Esophagus mucosa (tissue), 1 donor: ENCODE measurements around the gene PRRG2. TPM values are rescaled to one million over a fixed set of nuclear protein-coding genes. Genes with fewer than 3 reads are reported as not detected.

Experiments
- ATAC-seq: fragments of 200-7000 bp; cut with Tn5 transposase; one replicate; pipeline ENCODE4 v1.9.1; 2020
- total RNA-seq: library from RNA; stranded (reverse); gene quantifications from one replicate; pipeline ENCODE4 v1.2.4, GENCODE V29; 2023
- donor health status: DM: yes; HTN: yes; CAD: no.

Gene PRRG2
- total RNA-seq: 13.2 TPM

DNA sequence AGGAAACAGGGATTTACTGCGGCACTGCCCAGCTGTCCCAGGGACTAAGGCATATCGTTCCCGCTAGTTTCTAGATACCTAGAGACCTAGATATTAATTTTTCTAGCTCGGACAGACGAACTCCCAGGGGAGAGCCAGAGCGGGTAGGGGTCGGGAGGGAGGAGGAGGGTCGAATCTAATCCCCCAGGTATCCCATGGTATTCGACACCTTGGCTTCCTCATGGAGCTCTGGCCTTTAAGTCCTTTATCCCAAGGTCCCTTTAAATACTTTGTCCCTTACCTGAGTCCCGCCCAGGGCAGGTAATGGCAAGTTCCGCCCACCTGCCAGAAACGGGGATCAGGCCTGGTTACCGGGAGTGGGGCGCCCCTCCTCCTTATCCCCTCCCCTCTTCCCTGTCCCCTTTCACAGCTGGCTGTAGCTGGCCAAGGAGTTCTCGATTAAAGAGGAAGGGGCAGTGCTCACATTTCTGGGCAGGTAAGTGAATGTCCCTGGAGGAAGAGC lies at the start of gene PRRG2:
Gene PRRG2 (plus strand): TSS at position 310 of the 502 bp plus-strand sequence. CDS start 1,904 bp downstream, outside the sequence.
- peak; percentile 58 for ATAC-seq

DNA sequence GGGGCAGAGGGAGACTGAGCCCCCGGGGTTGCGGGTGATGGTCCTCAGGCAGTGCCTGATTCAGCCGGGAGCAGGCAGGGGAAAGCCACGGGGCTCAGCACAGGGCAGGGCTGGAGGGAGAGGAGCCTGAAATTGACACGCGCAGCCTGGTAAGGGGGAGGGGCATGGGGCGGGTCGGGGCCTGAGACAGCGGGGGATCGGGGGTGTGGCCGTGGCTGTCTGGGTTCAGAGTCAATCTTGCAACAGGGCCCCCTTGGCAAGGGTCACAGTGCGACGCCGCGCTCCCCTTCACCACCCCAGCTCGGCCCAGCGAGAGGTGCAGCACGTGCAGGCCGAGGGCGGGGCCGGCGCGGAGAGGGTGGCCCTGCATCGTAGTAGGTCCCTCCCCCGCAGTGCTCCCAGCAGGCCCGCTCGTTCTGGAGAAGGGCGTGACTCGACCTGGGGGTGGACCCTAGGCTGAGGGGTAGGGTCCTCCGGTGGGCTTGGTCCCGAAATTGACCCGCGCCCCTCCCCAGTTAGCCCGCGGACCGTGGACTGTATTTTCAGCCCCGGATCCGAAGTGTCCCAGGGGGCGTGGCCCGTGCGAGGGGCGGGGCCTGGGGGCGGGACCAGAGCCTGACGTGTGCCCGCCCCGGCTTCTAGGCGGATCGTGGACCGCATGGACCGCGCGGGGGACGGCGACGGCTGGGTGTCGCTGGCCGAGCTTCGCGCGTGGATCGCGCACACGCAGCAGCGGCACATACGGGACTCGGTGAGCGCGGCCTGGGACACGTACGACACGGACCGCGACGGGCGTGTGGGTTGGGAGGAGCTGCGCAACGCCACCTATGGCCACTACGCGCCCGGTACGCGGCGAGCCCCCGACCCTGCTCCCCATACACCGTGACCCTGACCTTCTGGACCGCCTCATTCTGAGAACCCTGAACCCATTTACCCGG lies 47.3 kb upstream of the PRRG2 start:
- ATAC-seq: peak; percentile 87

DNA sequence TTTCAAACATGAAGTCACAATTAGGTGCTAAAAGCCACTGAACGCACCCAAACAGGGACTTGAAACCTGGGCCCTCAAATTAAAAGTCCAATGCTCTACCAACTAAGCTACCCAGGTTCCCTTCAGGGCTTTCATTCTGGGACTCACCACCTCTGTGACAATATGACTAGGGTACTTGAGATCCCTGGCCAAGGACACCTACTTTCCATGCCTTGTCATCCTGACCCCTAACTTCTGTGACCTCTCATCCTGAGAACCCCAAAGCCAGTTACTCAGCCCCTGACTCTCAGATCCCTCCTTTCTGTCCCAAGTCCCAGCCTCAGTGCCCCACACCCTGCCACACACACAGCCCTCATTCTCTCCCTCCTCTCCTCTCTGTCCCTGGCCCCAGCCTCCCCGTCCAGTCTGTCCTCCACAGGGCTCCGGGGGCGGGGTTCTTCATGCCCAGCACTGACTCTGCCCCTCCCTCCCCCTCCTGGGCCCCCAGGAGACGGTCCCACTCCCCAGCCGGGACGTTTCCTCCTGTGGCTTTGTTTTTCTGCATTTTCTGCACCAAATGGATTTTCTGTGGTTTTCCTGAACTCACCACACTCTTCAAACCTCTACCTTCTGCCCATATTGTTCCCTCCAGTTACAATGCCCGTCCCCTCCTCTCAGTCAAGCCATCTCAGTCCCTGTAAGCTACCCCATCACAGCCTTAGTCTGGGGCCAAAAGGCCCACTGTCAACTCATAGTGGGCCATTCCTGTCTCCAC lies 46.3 kb upstream of the PRRG2 start:
- ATAC-seq: no peak

DNA sequence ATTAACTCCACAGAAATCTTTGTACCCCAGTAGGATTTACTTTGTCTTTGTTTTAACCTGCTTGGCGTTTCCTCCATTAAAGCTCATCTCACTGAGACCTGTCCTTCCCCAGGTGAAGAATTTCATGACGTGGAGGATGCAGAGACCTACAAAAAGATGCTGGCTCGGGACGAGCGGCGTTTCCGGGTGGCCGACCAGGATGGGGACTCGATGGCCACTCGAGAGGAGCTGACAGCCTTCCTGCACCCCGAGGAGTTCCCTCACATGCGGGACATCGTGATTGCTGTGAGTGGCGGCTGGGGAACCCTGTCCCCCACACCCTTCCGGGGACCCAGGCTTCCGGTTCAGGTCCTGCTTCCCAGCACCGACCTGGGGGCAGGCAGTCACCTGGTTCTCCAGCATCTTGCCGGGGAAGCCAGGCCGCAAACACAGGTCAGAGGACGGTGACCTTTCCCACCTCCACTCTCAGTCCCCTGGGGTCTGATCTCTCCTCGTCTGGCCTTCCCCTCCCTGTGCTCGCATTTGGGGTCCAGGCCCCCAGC lies 44.1 kb upstream of the PRRG2 start:
- no peak for ATAC-seq

DNA sequence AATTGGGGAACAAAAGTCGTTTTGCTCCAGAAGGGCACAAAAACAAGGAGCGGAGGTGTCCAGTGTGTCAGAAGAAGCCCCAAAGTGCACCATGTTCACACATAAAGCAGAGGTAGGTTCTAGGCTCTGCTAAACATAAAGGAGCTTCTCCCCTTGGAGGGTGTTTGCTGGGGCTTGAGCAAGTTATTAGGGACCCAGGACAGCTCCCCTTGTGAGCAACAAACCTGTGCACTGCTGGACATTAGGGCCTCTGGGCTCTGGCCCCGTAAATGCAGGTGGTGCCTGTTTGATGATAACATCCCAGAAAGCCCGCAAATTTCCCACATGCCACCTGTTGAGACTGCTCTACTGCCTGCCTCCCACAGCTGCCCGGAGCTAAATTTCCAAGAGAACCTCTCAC lies 42.5 kb upstream of the PRRG2 start:
- no peak for ATAC-seq

DNA sequence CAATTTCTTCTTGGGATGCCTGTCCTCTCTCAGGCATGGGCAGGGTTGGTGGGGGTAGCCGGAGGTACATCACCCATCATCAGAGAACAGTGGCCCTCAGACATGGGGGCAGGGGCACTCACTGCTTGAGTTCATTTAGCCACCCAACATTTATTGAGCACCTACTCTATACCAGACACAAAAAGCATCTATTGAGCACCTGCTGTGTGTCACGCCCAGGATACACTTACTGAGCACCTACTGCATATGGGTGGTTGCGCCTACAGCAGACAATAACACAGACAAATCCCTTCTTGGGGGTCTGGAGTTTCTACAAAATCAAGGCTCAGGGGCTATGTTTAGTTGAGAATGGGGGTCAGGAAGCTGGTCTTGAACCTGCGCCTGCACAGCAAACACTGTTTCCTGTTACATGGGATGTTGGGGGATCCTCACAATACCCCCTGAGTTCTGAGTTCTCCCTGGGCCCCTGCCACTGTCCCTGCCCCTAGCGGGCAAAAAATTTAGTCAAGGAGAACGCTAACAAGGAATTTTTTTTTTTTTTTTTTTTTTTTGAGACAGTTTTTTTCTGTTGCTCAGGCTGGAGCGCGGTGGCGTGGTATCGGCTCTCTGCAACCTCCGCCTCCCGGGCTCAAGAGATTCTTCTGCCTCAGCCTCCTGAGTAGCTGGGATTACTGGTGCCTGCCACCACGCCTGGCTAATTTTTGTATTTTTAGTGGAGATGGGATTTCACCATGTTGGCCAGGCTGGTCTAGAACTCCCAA lies 41.7 kb upstream of the PRRG2 start:
- ATAC-seq: no peak

DNA sequence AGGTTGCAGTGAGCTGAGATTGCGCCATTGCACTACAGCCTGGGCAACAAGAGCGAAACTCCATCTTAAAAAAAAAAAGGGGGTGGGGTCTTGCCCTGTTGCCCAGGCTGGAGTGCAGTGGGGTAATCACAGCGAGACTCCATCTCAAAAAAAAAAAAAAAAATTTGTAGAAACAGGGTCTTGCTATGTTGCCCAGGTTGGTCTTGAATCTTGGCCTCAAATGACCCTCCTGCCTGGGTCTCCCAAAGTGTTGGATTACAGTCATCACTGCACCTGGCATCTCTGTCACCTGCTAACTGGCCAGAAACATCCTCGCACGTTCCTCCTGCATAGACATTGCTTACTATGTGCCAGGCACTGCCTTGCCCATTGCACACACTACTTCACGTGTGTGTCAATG lies 39.2 kb upstream of the PRRG2 start:
- ATAC-seq: no peak

DNA sequence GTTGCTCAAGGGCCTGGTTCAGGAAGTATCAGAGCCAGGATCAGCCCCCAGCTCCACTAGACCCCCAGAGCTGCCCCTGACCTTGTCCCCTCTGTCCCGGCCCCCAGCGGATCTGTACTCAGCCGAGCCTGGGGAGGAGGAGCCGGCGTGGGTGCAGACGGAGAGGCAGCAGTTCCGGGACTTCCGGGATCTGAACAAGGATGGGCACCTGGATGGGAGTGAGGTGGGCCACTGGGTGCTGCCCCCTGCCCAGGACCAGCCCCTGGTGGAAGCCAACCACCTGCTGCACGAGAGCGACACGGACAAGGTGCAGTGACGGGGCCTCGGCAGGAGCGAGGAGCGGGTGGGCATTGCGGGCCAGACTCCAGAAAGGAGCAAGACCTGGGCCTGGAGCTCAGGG lies 38.7 kb upstream of the PRRG2 start:
- no peak for ATAC-seq

DNA sequence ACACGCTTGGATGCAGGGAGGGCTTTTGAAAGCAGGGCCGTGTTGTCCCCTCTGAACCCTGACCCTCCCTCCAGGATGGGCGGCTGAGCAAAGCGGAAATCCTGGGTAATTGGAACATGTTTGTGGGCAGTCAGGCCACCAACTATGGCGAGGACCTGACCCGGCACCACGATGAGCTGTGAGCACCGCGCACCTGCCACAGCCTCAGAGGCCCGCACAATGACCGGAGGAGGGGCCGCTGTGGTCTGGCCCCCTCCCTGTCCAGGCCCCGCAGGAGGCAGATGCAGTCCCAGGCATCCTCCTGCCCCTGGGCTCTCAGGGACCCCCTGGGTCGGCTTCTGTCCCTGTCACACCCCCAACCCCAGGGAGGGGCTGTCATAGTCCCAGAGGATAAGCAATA lies 38.1 kb upstream of the PRRG2 start:
- peak; percentile 26 for ATAC-seq

DNA sequence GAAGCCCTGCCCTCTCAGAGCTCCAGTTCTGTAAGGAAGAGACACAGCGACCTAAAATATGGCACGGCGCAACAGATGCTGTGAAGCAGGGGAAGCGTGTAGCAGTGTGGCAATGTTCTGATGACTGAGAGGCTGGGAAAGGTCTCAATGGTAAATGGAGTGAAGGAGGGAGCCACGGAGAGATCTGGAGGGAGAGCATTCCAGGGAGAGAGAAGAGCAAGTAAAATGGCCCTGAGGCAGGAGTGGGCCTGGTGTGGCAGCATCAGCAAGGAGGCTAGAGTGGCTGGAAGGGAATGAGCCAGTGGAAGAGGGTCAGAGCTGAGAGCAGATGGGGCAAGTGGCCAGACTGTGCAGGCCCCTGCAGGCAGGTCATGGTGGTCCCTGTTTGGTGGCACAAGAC lies 37.0 kb upstream of the PRRG2 start:
- ATAC-seq: no peak

DNA sequence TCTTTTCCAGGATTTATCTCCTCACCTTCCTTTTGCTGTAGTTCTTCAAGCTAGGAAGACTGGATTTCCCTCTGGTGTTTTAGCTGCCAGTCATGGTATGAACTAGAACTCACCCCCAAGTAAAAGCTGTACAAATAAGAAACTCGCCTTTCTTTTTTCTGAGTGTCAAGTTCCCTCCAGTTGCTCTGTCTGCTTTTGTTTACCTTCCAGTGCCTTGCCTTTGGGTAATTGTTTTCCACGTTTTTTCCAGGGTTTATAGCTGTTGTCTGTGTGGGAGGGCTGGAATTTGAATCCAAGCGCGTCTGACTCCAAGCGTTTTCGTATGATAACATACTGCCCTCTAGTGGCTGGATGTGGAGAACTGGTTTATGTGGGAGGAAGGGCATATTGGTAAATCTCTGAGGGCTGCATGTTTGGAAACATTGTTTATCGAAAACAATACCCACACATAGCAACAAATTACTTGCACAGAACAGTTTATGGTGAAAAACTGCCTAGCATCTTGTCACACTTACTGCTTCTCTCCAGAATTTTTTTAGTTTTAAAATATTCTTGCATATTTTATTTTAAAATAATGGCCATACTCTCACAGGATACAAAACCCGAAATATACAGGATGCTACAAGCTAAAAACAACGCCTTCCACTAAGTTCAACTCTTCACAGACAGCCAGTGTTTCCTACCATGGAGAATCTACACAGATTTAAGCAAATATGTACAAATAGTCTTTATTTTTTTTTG lies 34.1 kb upstream of the PRRG2 start:
- peak; percentile 68 for ATAC-seq

DNA sequence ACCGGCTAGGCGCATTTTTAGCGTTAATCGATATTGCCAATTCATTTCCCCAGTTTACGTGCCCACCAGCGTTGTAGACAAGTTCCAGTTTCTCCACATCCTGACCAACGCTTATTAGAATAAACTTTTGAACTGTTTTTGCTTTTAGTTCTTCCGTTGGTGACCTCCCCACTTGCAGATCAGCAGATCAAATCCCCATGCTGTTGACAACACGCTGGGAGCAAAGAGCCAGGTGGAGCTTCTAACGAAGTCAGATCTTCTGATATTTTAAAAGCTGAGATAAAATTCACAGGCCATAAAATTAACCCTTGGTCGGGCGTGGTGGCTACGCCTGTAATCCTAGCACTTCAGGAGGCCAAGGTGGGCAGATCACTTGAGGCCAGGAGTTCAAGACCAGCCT lies 32.1 kb upstream of the PRRG2 start:
- ATAC-seq: no peak

DNA sequence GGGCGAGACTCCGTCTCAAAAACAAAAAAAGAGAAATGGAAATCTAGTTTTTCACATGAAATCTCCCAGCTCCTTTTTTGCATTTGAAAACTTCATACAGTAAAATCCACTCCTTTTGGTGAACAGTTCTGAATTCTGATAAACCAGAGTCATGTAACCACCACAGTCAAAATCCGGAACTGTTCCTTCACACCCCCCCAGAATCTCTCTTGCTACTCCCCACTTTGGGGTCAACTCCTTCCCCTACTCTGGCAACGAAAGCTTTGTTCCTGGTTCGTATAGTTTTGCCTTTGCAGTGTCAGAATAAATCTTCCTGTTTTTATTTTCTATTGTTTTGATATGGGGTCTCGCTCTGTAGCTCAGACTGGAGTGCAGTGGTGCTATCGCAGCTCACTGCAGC lies 29.6 kb upstream of the PRRG2 start:
- no peak for ATAC-seq

DNA sequence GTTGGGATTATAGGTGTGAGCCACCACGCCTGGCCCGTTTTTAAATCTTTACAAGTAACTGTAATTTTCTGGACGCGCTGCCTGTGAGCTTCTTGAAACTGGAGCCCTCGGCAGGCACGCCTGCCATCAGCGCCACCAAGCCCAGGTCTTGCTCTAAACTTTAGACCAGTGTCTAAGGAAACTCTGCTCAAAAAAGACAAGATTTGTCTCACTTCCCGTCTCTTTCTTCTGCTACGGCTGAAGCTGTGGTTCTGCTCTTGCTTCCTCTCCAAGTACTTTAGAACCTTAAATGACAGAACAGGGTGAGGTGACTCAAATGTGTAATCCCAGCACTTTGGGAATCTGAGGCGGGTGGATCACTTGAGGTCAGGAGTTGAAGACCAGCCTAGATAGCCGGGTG lies 28.4 kb upstream of the PRRG2 start:
- no peak for ATAC-seq

DNA sequence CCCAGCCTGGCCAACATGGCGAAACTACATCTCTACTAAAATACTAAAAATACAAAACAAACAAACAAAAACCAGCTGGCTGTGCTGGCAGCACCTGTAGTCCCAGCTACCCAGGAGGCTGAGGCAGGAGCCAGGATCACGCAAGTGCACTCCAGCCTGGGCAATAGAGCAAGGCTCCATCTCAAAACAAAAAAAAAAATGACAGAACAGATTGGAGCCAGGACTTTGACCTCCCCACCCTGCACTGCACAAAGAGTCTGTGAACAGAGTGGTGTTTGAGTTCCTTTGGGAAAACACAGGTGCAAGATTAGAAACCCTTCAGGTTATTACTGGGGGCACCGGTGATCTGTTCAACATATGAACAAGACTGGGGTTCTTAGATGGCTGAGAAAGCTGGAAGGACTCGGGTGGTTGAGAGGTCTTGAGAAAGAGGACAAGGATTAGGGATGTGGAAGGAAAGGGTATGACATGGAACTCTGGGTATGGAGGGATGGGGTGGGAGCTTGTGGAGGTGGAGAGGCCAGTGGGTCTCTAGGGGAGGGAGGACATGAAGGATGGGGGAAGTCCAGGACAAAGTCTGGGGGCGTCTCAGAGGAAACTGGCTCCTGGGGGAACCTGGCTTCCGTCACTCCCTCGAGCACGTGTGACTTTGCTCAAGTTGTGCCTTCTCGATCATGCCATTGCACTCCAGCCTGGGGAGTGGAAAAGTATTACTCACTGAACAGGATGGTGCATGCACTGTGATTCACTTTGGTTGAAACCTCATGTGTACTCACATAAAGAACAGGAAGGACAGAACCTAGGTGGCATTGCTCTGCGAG lies 27.5 kb upstream of the PRRG2 start:
- peak; percentile 94 for ATAC-seq

DNA sequence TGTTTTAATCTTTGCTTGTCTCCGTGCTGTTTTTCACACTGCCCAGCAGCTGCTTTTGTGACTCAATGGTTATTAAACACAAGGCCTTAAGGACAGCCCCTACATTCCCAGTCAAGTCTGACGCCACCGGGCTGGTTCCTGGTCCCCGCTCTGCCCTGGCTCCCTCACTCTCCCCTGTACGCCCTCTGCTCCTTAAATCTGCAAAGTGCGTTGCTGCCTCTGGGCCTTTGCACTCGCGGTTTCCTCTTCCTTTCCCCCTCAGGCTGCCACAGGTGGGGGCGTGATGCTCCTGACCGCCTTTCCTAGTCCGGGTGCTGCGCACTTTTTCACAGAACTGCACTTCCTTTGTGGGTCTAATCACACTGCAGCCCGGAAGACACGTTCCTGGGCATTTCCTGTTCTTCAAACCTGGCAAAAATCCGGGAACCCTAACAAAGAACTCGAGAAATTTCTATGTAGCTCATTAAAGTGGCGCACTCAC lies 26.4 kb upstream of the PRRG2 start:
- ATAC-seq: peak; percentile 76

DNA sequence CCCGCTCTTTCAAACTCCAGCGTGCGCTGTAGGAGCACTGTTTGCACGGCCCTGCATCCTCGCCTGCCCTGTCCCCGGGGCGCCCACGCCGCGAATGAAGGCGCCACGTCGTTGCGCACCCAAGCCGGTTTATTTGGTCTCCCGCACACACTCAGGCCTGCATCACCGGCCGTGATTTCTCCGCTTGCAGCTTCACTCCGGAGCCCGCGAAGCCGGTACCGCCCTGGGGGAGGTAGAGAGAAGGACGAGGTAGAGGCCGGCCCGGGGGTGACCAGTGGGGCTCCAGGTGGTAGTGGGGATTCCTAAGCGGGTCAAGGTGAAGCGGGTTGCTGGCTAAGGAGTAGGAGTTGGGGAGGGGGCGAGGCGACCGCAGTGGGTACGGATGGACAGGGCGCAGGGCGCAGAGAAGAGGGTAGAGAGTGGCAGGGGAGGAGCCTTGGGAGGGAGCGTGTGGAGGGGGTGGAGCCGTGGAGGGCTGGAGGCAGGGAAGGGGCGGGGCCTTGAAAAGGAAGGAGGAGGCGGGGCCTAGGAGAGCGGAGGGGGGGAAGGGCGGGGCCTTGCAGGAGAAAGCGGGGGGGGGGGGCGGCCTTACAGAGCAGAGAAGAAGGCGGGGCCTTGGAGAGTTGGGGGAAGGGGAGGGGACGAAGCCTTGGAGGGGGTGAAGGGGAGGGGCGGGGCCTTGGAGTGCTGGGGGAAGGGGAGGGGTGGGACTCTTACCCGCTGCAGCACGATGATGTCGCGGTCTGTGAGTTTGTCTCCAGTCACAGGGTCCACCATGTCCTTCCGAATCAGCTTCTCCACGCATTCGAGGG lies 25.3 kb upstream of the PRRG2 start:
- peak; percentile 6 for ATAC-seq

DNA sequence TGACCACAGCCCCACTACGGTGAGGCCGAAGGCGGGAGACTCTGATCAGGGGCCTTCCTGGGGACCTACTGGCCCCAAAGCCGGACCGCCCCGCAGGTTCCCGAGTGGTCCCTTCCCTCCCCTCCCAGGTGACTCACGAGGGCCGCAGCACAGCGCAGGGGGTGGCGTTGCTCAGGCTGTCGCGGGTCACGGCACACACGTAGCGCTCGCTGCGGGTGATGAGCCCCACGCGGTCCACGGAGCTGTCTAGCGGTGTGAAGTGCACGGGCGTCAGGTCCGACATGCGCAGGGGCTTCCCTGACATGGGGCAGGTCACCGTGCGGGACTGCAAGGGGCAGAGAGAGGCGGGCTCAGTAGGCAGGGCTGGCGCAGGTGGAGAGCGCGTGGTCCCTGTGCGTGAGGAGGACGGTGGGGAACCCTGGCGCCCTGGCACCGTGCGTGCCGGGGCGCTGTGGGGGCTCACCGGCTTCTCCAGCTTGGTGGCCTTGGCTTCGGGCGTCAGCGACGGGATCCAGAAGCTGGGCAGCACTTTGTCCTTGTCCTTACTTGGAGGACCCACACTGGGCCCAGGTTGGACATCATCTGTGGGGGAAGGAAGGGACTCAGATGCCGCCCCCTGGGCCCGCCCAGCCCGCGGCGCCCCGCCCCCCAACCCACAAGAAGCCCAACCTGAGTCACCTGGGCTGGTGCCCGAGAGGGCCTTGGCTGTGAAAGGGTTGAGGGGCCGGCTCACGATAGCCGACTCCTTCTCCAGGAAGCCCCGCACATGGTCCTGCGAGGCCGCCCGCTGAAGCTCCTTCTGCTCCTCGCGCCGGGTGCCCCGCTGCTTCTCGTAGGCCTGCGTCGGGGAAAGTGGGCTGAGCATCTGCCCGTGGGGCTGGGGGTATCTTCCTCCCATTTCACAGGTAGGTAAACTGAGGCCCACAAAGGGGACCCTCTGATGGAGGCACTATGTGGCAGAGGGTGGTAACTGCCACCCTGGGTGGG lies 24.4 kb upstream of the PRRG2 start:
- ATAC-seq: no peak
